Lung (tissue), 12 donors: ENCODE measurements around the gene KCNT1. TPM values are rescaled to one million over a fixed set of nuclear protein-coding genes. Genes with fewer than 3 reads are reported as not detected.

Source experiments
- ATAC-seq: fragments of 200-7000 bp; cut with Tn5 transposase; one replicate; pipeline ENCODE4 v1.9.1; 2020; ENCODE audit warnings: moderate number of reproducible peaks; ENCODE audit not compliant: insufficient read depth, low FRiP score
- DNase-seq, 3 donors: peaks; one replicate each; pipeline ENCODE4 v3.0.0-alpha.2; 2013 to 2017
- H3K27ac ChIP-seq, 2 donors: one replicate each; pipeline ENCODE4 v1.5.1; 2013; ENCODE audit warnings: mild to moderate bottlenecking in 2 of 2, moderate library complexity in 2 of 2, control low read depth in 1 of 2, inconsistent platforms in 1 of 2, low read depth in 1 of 2, low read length in 1 of 2
- H3K27me3 ChIP-seq, 3 donors: one replicate each; pipeline ENCODE4 v1.5.1; 2013; ENCODE audit warnings: low read length in 2 of 3; ENCODE audit not compliant: control insufficient read depth in 3 of 3, insufficient read depth in 3 of 3
- H3K36me3 ChIP-seq, 4 donors: one replicate each; pipeline ENCODE4 v1.5.1; 2013; ENCODE audit warnings: low read length in 4 of 4, mild to moderate bottlenecking in 1 of 4, moderate library complexity in 1 of 4; ENCODE audit not compliant: control insufficient read depth in 4 of 4, insufficient read depth in 4 of 4
- H3K4me1 ChIP-seq, 5 donors: one replicate each; pipeline ENCODE4 v1.5.1; 2013; ENCODE audit warnings: low read length in 5 of 5, mild to moderate bottlenecking in 2 of 5, moderate library complexity in 1 of 5; ENCODE audit not compliant: control insufficient read depth in 5 of 5, insufficient read depth in 5 of 5
- H3K4me3 ChIP-seq: one replicate; pipeline ENCODE4 v1.5.1; 2013; ENCODE audit warnings: mild to moderate bottlenecking, control low read depth, moderate library complexity
- H3K9ac ChIP-seq, 2 donors: one replicate each; pipeline ENCODE4 v1.5.1; 2013; ENCODE audit warnings: low read length in 2 of 2, control low read depth in 1 of 2; ENCODE audit not compliant: insufficient read depth in 1 of 2
- H3K9me3 ChIP-seq, 4 donors: one replicate each; pipeline ENCODE4 v1.5.1; 2013; ENCODE audit warnings: low read length in 3 of 4, mild to moderate bottlenecking in 1 of 4, moderate library complexity in 1 of 4; ENCODE audit not compliant: control insufficient read depth in 4 of 4, insufficient read depth in 3 of 4
- WGBS, 2 donors: extraction: QIAGEN DNeasy Blood & Tissue Kit; methylation state at CpG; one replicate each; pipeline ENCODE4 v1.1.7; 2013; 5-methylcytosine and 5-hydroxymethylcytosine counted together
- polyA plus RNA-seq, 2 donors: library from polyadenylated mRNA; stranded (reverse); fragments of 200-250 nt; gene quantifications; one replicate each; pipeline ENCODE4 v1.2.1, GENCODE V29; 2013
- total RNA-seq, 2 donors: library from RNA; depleted of rRNA in 1 of 2; stranded (reverse); fragments of >200 nt in 1 of 2; gene quantifications; one replicate each; pipeline ENCODE4 v1.2.1, GENCODE V29; 2014 to 2021
- TF ChIP-seq, protein P1 (sequence below): IDR thresholded peaks from 2 replicates; pipeline ENCODE4 v1.5.1; 2012; ENCODE audit warnings: mild to moderate bottlenecking; ENCODE audit errors: control extremely low read depth, extremely low read depth
- donor health status: control.
- donor health status: control.
- donor health status: Bipolar disorder and iron deficiency.
- donor health status: healthy.
- donor health status: DM: yes; HTN: yes; CAD: no.

The KCNT1 gene
- total and polyA plus RNA-seq, 4 donors: 0.06 to 0.28 (median 0.11) TPM

DNA sequence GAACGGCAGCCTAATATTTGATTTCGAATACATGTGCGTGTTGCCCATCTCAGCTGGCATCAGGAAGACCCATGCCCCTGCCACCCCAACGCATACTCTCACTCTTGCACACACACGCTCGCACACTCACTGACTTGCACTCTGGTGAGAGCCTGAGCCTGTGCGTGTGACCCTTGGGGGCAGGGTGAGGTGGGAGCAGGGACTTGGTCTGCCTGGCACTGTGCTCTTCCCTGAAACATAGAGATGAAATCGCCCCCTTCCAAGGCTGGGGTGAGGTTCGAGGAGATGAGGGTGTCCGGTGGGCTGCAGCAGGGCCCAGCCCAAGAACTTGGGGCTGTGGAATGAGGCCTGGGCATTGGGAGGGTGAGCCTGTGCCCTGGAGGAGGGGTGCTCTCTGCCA, 37.7 kb upstream of the KCNT1 start:
- ATAC-seq: no peak
- no peaks in the 10 kb centered on the region for H3K4me1 ChIP-seq
- H3K9me3 ChIP-seq: peaks cover 0 to 1% (median 0%) of the 10 kb centered on the region in 4 donors
- no peak for DNase-seq
- H3K27ac ChIP-seq: no peak overlapping the region
- H3K4me3 ChIP-seq: no peak overlapping the region
- WGBS, 2 donors: 86% methylated on average over 10 of the region's 10 CpGs
- H3K27me3 ChIP-seq: peaks cover 0 to 3% (median 0%) of the 10 kb centered on the region in 3 donors
- TF ChIP-seq, protein P1, sequence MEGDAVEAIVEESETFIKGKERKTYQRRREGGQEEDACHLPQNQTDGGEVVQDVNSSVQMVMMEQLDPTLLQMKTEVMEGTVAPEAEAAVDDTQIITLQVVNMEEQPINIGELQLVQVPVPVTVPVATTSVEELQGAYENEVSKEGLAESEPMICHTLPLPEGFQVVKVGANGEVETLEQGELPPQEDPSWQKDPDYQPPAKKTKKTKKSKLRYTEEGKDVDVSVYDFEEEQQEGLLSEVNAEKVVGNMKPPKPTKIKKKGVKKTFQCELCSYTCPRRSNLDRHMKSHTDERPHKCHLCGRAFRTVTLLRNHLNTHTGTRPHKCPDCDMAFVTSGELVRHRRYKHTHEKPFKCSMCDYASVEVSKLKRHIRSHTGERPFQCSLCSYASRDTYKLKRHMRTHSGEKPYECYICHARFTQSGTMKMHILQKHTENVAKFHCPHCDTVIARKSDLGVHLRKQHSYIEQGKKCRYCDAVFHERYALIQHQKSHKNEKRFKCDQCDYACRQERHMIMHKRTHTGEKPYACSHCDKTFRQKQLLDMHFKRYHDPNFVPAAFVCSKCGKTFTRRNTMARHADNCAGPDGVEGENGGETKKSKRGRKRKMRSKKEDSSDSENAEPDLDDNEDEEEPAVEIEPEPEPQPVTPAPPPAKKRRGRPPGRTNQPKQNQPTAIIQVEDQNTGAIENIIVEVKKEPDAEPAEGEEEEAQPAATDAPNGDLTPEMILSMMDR: no peak
- no peak overlapping the region for H3K9ac ChIP-seq
- no peaks in the 10 kb centered on the region for H3K36me3 ChIP-seq

DNA sequence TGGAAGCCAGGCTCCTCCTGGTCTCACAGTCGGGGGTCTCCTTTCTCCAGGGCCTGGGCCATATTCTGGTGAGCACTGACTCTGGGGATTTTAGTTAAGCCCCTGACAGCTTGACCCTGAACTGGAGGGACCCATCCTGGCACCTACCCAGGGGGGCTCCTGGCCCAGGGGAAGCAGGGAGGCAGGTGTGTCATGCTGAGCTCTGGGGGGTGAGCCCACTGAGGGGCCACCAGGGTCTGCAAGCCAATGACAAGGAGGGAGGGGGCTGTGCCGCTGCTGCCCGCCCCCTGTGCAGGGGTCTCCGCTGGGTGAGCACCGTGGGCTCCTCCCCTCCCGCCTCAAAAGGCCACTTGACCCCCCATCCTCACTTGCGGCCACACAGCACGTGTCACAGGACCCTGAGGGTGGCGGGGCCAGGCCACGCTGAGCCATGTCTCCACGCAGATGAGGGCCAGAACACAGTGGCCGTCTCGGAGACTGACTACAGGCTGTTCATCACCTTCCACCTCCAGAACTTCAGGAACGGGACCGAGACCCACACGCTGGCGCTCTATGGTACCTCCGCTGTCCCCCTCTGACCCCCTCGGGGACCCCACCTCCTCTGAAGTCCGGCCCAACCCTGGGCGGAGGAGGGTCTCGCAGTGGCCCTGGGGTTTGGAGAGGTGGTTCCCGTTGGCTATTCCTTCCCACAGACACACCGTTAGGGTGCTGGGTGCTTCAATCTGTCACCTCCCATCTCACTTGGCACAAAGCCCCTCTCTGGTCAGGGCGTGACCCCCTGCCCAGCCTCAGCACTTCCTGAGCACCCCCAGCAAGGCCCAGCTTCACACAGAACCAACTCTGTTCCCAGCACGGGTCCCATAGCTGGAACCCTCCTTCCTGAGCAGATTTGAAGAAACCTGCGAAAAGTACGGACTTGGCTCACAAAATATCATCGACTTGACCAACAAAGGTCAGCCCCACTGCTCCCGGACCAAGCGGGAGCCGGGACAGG, 36.9 kb upstream of the KCNT1 start:
- H3K36me3 ChIP-seq: no peaks in the 10 kb centered on the region
- ATAC-seq: no peak
- no peak overlapping the region for H3K4me3 ChIP-seq
- no peak overlapping the region for H3K9ac ChIP-seq
- H3K27me3 ChIP-seq: peaks cover 0 to 3% (median 3%) of the 10 kb centered on the region in 3 donors
- DNase-seq: no peak
- H3K4me1 ChIP-seq: no peaks in the 10 kb centered on the region
- peaks cover 0 to 5% (median 0%) of the 10 kb centered on the region in 4 donors for H3K9me3 ChIP-seq
- WGBS, 2 donors: 78 to 81% methylated on average over 32 of the region's 32 CpGs
- TF ChIP-seq, protein P1: no peak
- no peak overlapping the region for H3K27ac ChIP-seq

DNA sequence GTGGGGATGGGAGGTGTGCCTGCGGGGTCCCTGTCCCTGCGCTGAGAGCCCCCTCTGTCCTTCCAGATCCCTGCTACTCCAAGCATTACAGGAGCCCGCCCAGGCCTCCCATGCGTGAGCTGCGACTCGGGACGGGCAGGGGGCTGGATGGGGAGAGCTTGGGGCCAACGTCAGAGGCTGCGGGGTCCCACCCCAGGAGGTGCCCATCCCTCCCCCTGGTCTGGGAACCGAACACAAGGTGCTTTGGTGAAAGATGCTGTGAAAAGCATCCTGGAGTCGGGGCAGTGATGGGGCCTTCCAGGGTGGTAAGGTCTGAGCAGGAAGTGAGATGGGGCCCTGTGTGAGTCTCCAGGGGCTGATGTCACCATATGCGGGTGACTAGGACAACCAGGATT, 36.2 kb upstream of the KCNT1 start:
- H3K4me3 ChIP-seq: no peak overlapping the region
- no peaks in the 10 kb centered on the region for H3K4me1 ChIP-seq
- no peak overlapping the region for H3K9ac ChIP-seq
- WGBS, 2 donors: 78 to 80% methylated on average over 12 of the region's 12 CpGs
- H3K27me3 ChIP-seq: peaks cover 0 to 3% (median 3%) of the 10 kb centered on the region in 3 donors
- DNase-seq (no peak), ATAC-seq (no peak)
- no peak overlapping the region for H3K27ac ChIP-seq
- H3K9me3 ChIP-seq: peaks cover 0 to 7% (median 0%) of the 10 kb centered on the region in 4 donors
- H3K36me3 ChIP-seq: no peaks in the 10 kb centered on the region
- TF ChIP-seq, protein P1: no peak
